Endothelial cell (in vitro differentiated cells): Measurements from ENCODE around the gene CADM2. TPM values are rescaled to one million over a fixed set of nuclear protein-coding genes. Genes with fewer than 3 reads are reported as not detected.

Source experiments
- DNase-seq: peaks from one replicate; pipeline ENCODE4 v3.0.0; 2021; ENCODE audit warnings: low spot score
- H3K27ac Mint-ChIP-seq: one replicate; pipeline ENCODE4 v1.8.0; 2021; ENCODE audit warnings: mixed read lengths, inconsistent platforms; ENCODE audit not compliant: unreplicated experiment
- H3K27me3 Mint-ChIP-seq: one replicate; pipeline ENCODE4 v1.8.0; 2021; ENCODE audit warnings: mild to moderate bottlenecking, moderate library complexity, mixed read lengths, inconsistent platforms; ENCODE audit not compliant: unreplicated experiment
- H3K36me3 Mint-ChIP-seq: one replicate; pipeline ENCODE4 v1.8.0; 2021; ENCODE audit warnings: mild to moderate bottlenecking, low read depth, mixed read lengths, inconsistent platforms; ENCODE audit not compliant: unreplicated experiment
- H3K4me1 Mint-ChIP-seq: one replicate; pipeline ENCODE4 v1.8.0; 2021; ENCODE audit warnings: mild to moderate bottlenecking, mixed read lengths, inconsistent platforms; ENCODE audit not compliant: unreplicated experiment
- H3K4me3 Mint-ChIP-seq: one replicate; pipeline ENCODE4 v1.8.0; 2021; ENCODE audit warnings: mild to moderate bottlenecking, mixed read lengths, inconsistent platforms; ENCODE audit not compliant: unreplicated experiment
- H3K9me3 Mint-ChIP-seq: one replicate; pipeline ENCODE4 v1.8.0; 2021; ENCODE audit warnings: mixed read lengths, inconsistent platforms; ENCODE audit not compliant: unreplicated experiment
- total RNA-seq: library from RNA; stranded (reverse); fragmentation: NEBNext Ultra II Directional; extraction: Animal tissue kit (Norgen Biotek cat#: 25700); gene quantifications from one replicate; pipeline ENCODE4 v1.2.1, GENCODE V29; 2021; ENCODE audit not compliant: unreplicated experiment
- TF ChIP-seq, protein P1 (sequence below): fragments of 200-600 bp; sonication (generic); IDR thresholded peaks from one replicate; pipeline ENCODE4 v1.5.0; 2021; ENCODE audit warnings: antibody characterized with exemption; ENCODE audit not compliant: unreplicated experiment

Gene CADM2
- total RNA-seq, 1 donor from 2014 or later: 0.97 TPM

DNA sequence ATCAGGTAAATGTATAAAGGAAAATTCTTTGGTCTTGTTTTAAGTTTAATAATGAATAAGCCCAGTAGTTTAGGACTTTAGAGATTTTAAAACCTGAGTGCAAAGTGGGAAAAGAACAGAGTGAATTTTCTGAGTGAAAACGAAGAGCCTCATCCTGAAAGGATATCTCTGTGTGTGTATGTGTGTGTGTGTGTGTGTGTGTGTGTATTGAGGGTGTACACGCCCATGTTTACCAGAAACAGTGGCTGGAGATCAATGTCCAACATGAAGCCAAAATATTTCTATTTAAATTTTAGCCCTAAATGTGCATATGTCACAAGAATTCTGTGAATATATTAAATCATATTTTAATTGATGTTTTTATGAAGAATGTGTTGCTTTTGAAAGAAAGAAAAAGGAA lies 549.9 kb downstream of the CADM2 start:
- Mint-ChIP-seq H3K36me3 (peaks cover 2% of the 10 kb centered on the region), H3K9me3 (no peaks in the 10 kb centered on the region), H3K4me1 (no peaks in the 10 kb centered on the region), H3K27ac (no peak overlapping the region), H3K4me3 (no peak overlapping the region), H3K27me3 (no peaks in the 10 kb centered on the region)
- DNase-seq: no peak
- TF ChIP-seq, protein P1, sequence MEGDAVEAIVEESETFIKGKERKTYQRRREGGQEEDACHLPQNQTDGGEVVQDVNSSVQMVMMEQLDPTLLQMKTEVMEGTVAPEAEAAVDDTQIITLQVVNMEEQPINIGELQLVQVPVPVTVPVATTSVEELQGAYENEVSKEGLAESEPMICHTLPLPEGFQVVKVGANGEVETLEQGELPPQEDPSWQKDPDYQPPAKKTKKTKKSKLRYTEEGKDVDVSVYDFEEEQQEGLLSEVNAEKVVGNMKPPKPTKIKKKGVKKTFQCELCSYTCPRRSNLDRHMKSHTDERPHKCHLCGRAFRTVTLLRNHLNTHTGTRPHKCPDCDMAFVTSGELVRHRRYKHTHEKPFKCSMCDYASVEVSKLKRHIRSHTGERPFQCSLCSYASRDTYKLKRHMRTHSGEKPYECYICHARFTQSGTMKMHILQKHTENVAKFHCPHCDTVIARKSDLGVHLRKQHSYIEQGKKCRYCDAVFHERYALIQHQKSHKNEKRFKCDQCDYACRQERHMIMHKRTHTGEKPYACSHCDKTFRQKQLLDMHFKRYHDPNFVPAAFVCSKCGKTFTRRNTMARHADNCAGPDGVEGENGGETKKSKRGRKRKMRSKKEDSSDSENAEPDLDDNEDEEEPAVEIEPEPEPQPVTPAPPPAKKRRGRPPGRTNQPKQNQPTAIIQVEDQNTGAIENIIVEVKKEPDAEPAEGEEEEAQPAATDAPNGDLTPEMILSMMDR: no peak

DNA sequence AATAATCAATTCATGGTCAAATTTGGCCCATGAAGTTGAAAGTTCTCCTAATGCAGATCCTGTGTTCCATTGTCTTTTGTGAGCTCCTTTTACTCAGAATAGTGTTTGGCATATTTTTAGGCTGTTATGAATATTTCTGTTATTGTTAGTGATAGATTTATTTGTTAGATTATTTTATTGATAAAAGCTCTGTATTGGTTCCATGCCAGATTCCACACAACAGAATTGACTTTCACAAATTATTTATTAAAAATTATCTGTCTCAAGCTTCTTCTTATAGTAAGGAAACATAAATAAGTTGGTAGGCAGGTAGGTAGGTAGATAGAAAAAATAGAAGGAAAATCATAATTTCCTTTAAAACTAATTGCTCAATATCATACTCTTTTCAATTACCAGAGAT lies 557.4 kb downstream of the CADM2 start:
- no peaks in the 10 kb centered on the region for H3K4me1 Mint-ChIP-seq
- no peaks in the 10 kb centered on the region for H3K27me3 Mint-ChIP-seq
- TF ChIP-seq, protein P1: no peak
- no peak overlapping the region for H3K27ac Mint-ChIP-seq
- no peak for DNase-seq
- no peaks in the 10 kb centered on the region for H3K36me3 Mint-ChIP-seq
- no peak overlapping the region for H3K4me3 Mint-ChIP-seq
- no peaks in the 10 kb centered on the region for H3K9me3 Mint-ChIP-seq

DNA sequence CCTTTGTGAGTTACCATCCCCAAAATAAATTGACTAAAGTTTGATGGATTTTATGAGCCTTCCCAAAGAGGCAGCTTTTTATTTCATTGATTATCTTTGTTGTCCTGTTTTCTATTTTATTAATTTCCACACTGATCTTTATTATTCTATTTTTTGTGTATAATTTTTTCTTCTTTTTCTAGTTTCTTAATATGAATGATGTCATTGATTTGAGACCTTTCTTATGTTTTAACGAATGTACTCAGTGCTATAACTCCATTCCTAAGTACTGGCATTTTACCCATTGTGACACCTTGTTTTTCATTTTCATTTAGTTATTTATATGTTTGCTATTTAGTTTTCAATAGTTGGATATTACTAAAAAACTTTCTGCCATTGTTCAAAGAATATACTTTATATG lies 565.3 kb downstream of the CADM2 start:
- Mint-ChIP-seq H3K36me3 (no peaks in the 10 kb centered on the region), H3K27me3 (peaks cover 2% of the 10 kb centered on the region), H3K4me1 (no peaks in the 10 kb centered on the region), H3K4me3 (no peak overlapping the region), H3K9me3 (no peaks in the 10 kb centered on the region), H3K27ac (no peak overlapping the region)
- DNase-seq: no peak
- TF ChIP-seq, protein P1: no peak

DNA sequence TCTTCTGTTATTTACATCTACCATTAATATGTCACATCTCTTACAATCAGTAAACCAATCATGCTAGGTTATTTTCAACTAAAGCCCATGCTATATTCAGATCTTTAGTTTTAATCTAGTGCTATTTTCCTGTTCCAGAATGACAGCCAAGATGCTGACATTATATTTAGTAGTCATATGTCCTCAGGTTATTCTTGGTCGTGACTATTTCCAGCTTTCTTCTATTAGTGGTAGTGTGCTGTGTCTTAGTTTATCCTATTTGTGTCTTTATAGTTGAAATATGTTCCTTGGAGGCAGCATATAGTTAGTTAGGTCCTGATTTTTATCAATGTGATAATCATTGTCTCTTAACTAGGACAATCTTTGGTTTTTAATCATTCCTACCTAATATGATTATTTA lies 566.5 kb downstream of the CADM2 start:
- no peaks in the 10 kb centered on the region for H3K36me3 Mint-ChIP-seq
- no peak overlapping the region for H3K27ac Mint-ChIP-seq
- H3K27me3 Mint-ChIP-seq: peaks cover 2% of the 10 kb centered on the region
- no peaks in the 10 kb centered on the region for H3K9me3 Mint-ChIP-seq
- H3K4me1 Mint-ChIP-seq: no peaks in the 10 kb centered on the region
- DNase-seq: no peak
- H3K4me3 Mint-ChIP-seq: no peak overlapping the region
- TF ChIP-seq, protein P1: no peak

DNA sequence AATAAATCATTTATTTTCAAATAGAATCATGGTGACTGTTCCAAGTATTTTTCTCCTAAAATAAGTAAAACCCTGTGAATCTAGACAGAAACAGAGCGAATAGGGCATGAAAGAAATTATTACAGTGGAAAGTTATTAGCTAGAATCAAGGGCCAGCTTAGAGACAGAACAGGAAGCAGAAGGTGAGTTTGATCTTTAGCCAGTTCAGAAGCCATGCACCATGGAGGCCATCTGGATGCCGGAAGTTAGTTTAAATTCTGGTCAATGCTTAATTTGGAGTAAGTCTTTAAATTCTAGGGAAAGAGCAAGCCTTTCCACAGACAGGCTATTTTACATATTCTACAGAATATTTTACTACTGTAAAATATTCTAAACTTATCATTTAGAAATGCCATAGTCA lies 574.8 kb downstream of the CADM2 start:
- Mint-ChIP-seq H3K4me1 (peaks cover 6% of the 10 kb centered on the region), H3K9me3 (no peaks in the 10 kb centered on the region), H3K36me3 (no peaks in the 10 kb centered on the region), H3K27me3 (no peaks in the 10 kb centered on the region), H3K27ac (no peak overlapping the region), H3K4me3 (no peak overlapping the region)
- no peak for DNase-seq
- TF ChIP-seq, protein P1: no peak
